ENCODE results near the gene CD40.

DNA sequence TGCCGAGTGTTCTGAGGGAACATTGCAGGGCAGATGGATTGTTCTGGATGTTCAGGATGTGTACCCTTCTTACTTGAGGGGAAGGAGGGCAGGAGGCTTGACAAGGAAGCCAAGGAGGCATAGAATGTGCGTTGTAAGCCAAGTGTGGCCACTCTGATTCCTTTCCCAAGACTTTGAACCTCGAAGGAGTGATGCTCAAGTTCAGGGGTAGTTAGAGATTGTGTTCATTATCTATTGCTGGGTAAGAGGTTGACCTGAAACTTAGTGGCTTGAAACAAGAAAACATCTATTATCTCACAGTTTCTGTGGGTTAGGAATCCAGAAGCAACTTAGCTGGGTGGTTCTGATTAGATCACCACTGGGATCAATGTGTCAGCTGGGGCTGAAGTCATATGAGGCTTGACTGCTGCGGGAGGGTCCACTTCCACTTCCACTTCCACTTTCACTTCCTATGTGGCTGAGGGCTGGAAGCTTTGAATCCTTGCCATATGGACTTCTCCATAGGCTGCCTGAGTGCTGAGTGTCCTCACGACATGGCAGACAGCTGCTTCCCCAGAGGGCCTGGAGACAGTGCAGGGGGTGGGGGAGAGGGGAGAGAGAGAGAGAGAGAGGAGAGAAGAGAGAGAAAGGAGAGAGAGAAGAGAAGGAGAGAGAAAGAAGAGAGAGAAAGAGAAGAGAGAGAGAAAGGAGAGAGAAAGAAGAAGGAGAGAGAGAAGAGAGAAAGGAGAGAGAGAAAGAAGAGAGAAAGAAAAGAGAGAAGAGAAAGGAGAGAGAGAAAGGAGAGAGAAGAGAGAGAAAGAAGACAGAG, 6.9 kb upstream of the CD40 start:
- no peak for TF ChIP-seq SRF (IDR thresholded peaks at IDR 0.05; ENCODE audit: low read depth, low read length)
- no peak for TF ChIP-seq KDM1A (IDR thresholded peaks at IDR 0.05; ENCODE audit: borderline replicate concordance, low read length)

Data from H1 (cell line).